ENCODE data around the gene ACTMAP.

DNA sequence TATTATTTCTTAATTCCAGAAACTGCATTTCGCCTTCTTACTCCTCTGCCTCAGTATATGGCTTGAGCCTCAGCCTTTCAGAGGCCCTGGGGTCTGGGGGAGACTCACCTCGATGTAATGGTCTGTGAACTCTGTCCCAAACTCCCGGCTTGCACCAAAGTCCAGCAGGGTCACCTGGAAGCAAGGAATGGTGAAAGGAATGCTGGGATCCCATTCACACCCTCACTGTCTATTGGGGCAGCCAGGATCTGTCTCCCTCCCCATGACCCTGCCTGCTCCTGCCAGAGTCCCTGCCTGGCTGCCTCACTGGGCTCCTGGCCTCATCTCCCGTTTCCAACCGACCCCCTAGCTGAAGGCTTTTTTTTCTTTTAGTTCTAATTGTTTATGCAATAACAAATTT lies 54.4 kb downstream of the ACTMAP start:
- TF ChIP-seq, protein P1, sequence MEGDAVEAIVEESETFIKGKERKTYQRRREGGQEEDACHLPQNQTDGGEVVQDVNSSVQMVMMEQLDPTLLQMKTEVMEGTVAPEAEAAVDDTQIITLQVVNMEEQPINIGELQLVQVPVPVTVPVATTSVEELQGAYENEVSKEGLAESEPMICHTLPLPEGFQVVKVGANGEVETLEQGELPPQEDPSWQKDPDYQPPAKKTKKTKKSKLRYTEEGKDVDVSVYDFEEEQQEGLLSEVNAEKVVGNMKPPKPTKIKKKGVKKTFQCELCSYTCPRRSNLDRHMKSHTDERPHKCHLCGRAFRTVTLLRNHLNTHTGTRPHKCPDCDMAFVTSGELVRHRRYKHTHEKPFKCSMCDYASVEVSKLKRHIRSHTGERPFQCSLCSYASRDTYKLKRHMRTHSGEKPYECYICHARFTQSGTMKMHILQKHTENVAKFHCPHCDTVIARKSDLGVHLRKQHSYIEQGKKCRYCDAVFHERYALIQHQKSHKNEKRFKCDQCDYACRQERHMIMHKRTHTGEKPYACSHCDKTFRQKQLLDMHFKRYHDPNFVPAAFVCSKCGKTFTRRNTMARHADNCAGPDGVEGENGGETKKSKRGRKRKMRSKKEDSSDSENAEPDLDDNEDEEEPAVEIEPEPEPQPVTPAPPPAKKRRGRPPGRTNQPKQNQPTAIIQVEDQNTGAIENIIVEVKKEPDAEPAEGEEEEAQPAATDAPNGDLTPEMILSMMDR (IDR thresholded peaks at IDR 0.05; ENCODE audit: low read length): no peak
- no peak for TF ChIP-seq EZH2 (optimal IDR thresholded peaks at IDR 0.05; ENCODE audit: low read depth, low read length)
